Adrenal gland (tissue), 12 donors: ENCODE data around the gene SSPN. TPM values are rescaled to one million over a fixed set of nuclear protein-coding genes. Genes with fewer than 3 reads are reported as not detected.

ENCODE experiments used
- DNase-seq, 7 donors: peaks; one replicate each; pipeline ENCODE4 v3.0.0-alpha.2; 2019 to 2020
- H3K27ac ChIP-seq, 5 donors: fragments of 200-600 bp; sonication (generic) in 4 of 5; 1 replicate in 3 of 5; 2 replicates in 2 of 5; pipeline versions ENCODE4 v1.5.1 to v1.8.0; 2016 to 2020; ENCODE audit warnings: mild to moderate bottlenecking in 1 of 5
- H3K27me3 ChIP-seq: fragments of 200-600 bp; 2 replicates; pipeline ENCODE4 v1.8.0; 2021
- H3K36me3 ChIP-seq, 2 donors: fragments of 200-600 bp; replicated peaks in 1 of 2; 1 replicate in 1 of 2; 2 replicates in 1 of 2; pipeline versions ENCODE4 v1.5.1 to v1.8.0; 2018 to 2022
- H3K4me1 ChIP-seq, 2 donors: fragments of 200-600 bp; replicated peaks in 1 of 2; 1 replicate in 1 of 2; 2 replicates in 1 of 2; pipeline versions ENCODE4 v1.5.1 to v1.8.0; 2018 to 2021
- H3K4me3 ChIP-seq, 4 donors: fragments of 200-600 bp; sonication (generic) in 3 of 4; one replicate each; pipeline ENCODE4 v1.5.1; 2016 to 2018
- H3K9me3 ChIP-seq, 3 donors: fragments of 200-600 bp; sonication (generic) in 1 of 3; replicated peaks in 1 of 3; 1 replicate in 2 of 3; 2 replicates in 1 of 3; pipeline versions ENCODE4 v1.5.1 to v1.8.0; 2016 to 2021
- CTCF ChIP-seq, 6 experiments: fragments of 450-650 bp in 4 of 6; fragments of 200-600 bp in 2 of 6; sonication (generic) in 1 of 6; IDR thresholded peaks; 1 replicate in 5 of 6; 2 replicates in 1 of 6; pipeline versions ENCODE4 v1.5.1 to v1.8.0; 2016 to 2021; ENCODE audit warnings: antibody characterized with exemption in 6 of 6, mild to moderate bottlenecking in 2 of 6, moderate library complexity in 1 of 6
- POLR2A ChIP-seq, 2 donors: fragments of 450-650 bp; IDR thresholded peaks; one replicate each; pipeline ENCODE4 v1.6.1; 2017; ENCODE audit warnings: antibody characterized with exemption in 2 of 2, mild to moderate bottlenecking in 2 of 2, moderate library complexity in 1 of 2
- WGBS, 4 donors: extraction: QIAGEN DNeasy Blood & Tissue Kit in 2 of 4; methylation state at CpG; one replicate each; pipeline versions ENCODE4 v1.1.5 to v1.1.7; 2013 to 2017; 5-methylcytosine and 5-hydroxymethylcytosine counted together
- intact Hi-C, 2 donors: fragments of 100-400 bp; cut with DNase I; formaldehyde crosslinking; loops; one replicate each; pipeline versions ENCODE4 v1.14.1 to v1.15.0; 2022 to 2023
- polyA plus RNA-seq, 3 donors: library from polyadenylated mRNA; stranded (reverse); fragments of 200-250 nt in 2 of 3; fragments of 350-450 nt in 1 of 3; fragmentation: Illumina TruSeq in 1 of 3; extraction: RNeasy Lipid Tissue Mini Kit (QIAGEN cat#74804) in 1 of 3; gene quantifications; one replicate each; pipeline ENCODE4 v1.2.3, GENCODE V29; 2013 to 2014
- total RNA-seq, 9 donors: library from RNA; depleted of rRNA in 4 of 9; stranded (reverse); fragments of >200 nt in 4 of 9; fragments of 120-200 nt in 1 of 9; fragmentation: NEBNext Ultra II Directional in 1 of 9; extraction: Animal tissue kit (Norgen Biotek cat#: 25700) in 1 of 9; gene quantifications; one replicate each; pipeline versions ENCODE4 v1.1.0 to v1.2.4, GENCODE V29; 2013 to 2023
- donor health status: healthy with polysubstance abuse.
- donor health status: Bipolar disorder and iron deficiency.
- donor health status: DM: yes; HTN: yes; CAD: no.
- donor health status: DM: no; HTN: no; CAD: no.
- donor health status: DM: no; HTN: no; CAD: no.
- donor health status: DM: yes; HTN: yes; CAD: no.

SSPN gene
- total and polyA plus RNA-seq, 12 donors, result 3.3 to 47.8 (median 13.9) TPM

GRCh38 chr12:26277506-26278246, 82.3 kb downstream of the SSPN start:
- 78 to 87% (median 81%) methylated on average over 16 of the region's 16 CpGs for WGBS, 4 donors
- no peaks in the 10 kb centered on the region for H3K9me3 ChIP-seq
- H3K4me1 ChIP-seq, result peaks cover 15 to 38% of the 10 kb centered on the region in 2 donors
- no peaks in the 10 kb centered on the region for H3K27me3 ChIP-seq
- no peaks in the 10 kb centered on the region for H3K36me3 ChIP-seq
- no peak overlapping the region for H3K27ac ChIP-seq
- intact Hi-C loops, result loop anchor here in 1 of 2 donors (10.0 kb wide), 1 partner anchor 153 kb away; the partner anchor contains the start of gene BHLHE41
- TF ChIP-seq CTCF (IDR thresholded peaks at IDR 0.05) (no peak), POLR2A (IDR thresholded peaks at IDR 0.05) (no peak)
- DNase-seq, result no peak
- no peak overlapping the region for H3K4me3 ChIP-seq

GRCh38 chr12:26278266-26278665, 82.9 kb downstream of the SSPN start:
- TF ChIP-seq CTCF (IDR thresholded peaks at IDR 0.05) (no peak), POLR2A (IDR thresholded peaks at IDR 0.05) (no peak)
- H3K36me3 ChIP-seq, result no peaks in the 10 kb centered on the region
- no peaks in the 10 kb centered on the region for H3K27me3 ChIP-seq
- 65 to 82% (median 77%) methylated on average over 1 of the region's 1 CpG for WGBS, 4 donors
- no peak overlapping the region for H3K4me3 ChIP-seq
- no peak for DNase-seq
- peaks cover 15 to 37% of the 10 kb centered on the region in 2 donors for H3K4me1 ChIP-seq
- intact Hi-C loops, result loop anchor here in 1 of 2 donors (10.0 kb wide), 1 partner anchor 153 kb away; the partner anchor contains the start of gene BHLHE41
- H3K9me3 ChIP-seq, result no peaks in the 10 kb centered on the region
- no peak overlapping the region for H3K27ac ChIP-seq

- intact Hi-C loops, result loop anchor here in 1 of 2 donors (10.0 kb wide), 1 partner anchor 154 kb away; the partner anchor contains the start of gene BHLHE41
- WGBS, 4 donors, result 92 to 93% (median 93%) methylated on average over 5 of the region's 5 CpGs
- no peaks in the 10 kb centered on the region for H3K9me3 ChIP-seq
- H3K4me3 ChIP-seq, result no peak overlapping the region
- H3K27ac ChIP-seq, result no peak overlapping the region
- H3K4me1 ChIP-seq, result peaks cover 15 to 33% of the 10 kb centered on the region in 2 donors
- no peak for DNase-seq
- H3K27me3 ChIP-seq, result no peaks in the 10 kb centered on the region
- no peak for TF ChIP-seq CTCF (IDR thresholded peaks at IDR 0.05)
- TF ChIP-seq POLR2A (IDR thresholded peaks at IDR 0.05), result no peak
- no peaks in the 10 kb centered on the region for H3K36me3 ChIP-seq
Observed at GRCh38 chr12:26278666-26279065, 83.3 kb downstream of the SSPN start.

- Histone ChIP-seq H3K27me3 (no peaks in the 10 kb centered on the region), H3K9me3 (no peaks in the 10 kb centered on the region), H3K36me3 (no peaks in the 10 kb centered on the region), H3K4me1 (peaks cover 15 to 28% of the 10 kb centered on the region in 2 donors), H3K27ac (no peak overlapping the region), H3K4me3 (no peak overlapping the region)
- no peak for DNase-seq
- intact Hi-C loops, result loop anchor here in 1 of 2 donors (10.0 kb wide), 1 partner anchor 154 kb away; the partner anchor contains the start of gene BHLHE41
- TF ChIP-seq POLR2A (IDR thresholded peaks at IDR 0.05) (no peak), CTCF (IDR thresholded peaks at IDR 0.05) (no peak)
Observed at GRCh38 chr12:26279091-26279490, 83.7 kb downstream of the SSPN start.
